ENCODE measurements around the gene ALDH1A1.

ALDH1A1 gene

GRCh38 chr9:72952914-72953313 lies at the start of gene ALDH1A1:
Gene ALDH1A1, minus strand, starts transcription at chr9:72953053. Its CDS starts 53 bp downstream, at chr9:72953000.
- no peak for DNase-seq (ENCODE audit: low read depth in 2 of 3, low spot score in 2 of 3)

- DNase-seq (ENCODE audit: low read depth in 2 of 3, low spot score in 2 of 3) = no peak
Observed at GRCh38 chr9:73001860-73002259, 49.0 kb upstream of the ALDH1A1 start.

GRCh38 chr9:72998363-72998762 lies 45.5 kb upstream of the ALDH1A1 start:
- DNase-seq (ENCODE audit: low read depth in 2 of 3, low spot score in 2 of 3) = no peak

GRCh38 chr9:72997387-72997995 lies 44.6 kb upstream of the ALDH1A1 start:
- DNase-seq (ENCODE audit: low read depth in 2 of 3, low spot score in 2 of 3) = no peak

GRCh38 chr9:72996684-72997314 lies 43.9 kb upstream of the ALDH1A1 start:
- no peak for DNase-seq (ENCODE audit: low read depth in 2 of 3, low spot score in 2 of 3)

- DNase-seq (ENCODE audit: low read depth in 2 of 3, low spot score in 2 of 3) = no peak
Observed at GRCh38 chr9:72996114-72996513, 43.3 kb upstream of the ALDH1A1 start.

GRCh38 chr9:72995131-72996024 lies 42.5 kb upstream of the ALDH1A1 start:
- no peak for DNase-seq (ENCODE audit: low read depth in 2 of 3, low spot score in 2 of 3)

- DNase-seq (ENCODE audit: low read depth in 2 of 3, low spot score in 2 of 3) = no peak
Observed at GRCh38 chr9:72991772-72992171, 38.9 kb upstream of the ALDH1A1 start.

GRCh38 chr9:72990397-72991182 lies 37.7 kb upstream of the ALDH1A1 start:
- DNase-seq (ENCODE audit: low read depth in 2 of 3, low spot score in 2 of 3) = no peak

GRCh38 chr9:72986522-72987116 lies 33.8 kb upstream of the ALDH1A1 start:
- DNase-seq (ENCODE audit: low read depth in 2 of 3, low spot score in 2 of 3) = no peak

- DNase-seq (ENCODE audit: low read depth in 2 of 3, low spot score in 2 of 3) = no peak
Observed at GRCh38 chr9:72985746-72986145, 32.9 kb upstream of the ALDH1A1 start.

- no peak for DNase-seq (ENCODE audit: low read depth in 2 of 3, low spot score in 2 of 3)
Observed at GRCh38 chr9:72984991-72985390, 32.1 kb upstream of the ALDH1A1 start.

GRCh38 chr9:72984226-72984947 lies 31.5 kb upstream of the ALDH1A1 start:
- DNase-seq (ENCODE audit: low read depth in 2 of 3, low spot score in 2 of 3) = no peak

- no peak for DNase-seq (ENCODE audit: low read depth in 2 of 3, low spot score in 2 of 3)
Observed at GRCh38 chr9:72983512-72984225, 30.8 kb upstream of the ALDH1A1 start.

- no peak for DNase-seq (ENCODE audit: low read depth in 2 of 3, low spot score in 2 of 3)
Observed at GRCh38 chr9:72983056-72983455, 30.2 kb upstream of the ALDH1A1 start.

- DNase-seq (ENCODE audit: low read depth in 2 of 3, low spot score in 2 of 3) = no peak
Observed at GRCh38 chr9:72982146-72982799, 29.4 kb upstream of the ALDH1A1 start.

GRCh38 chr9:72981433-72981832 lies 28.6 kb upstream of the ALDH1A1 start:
- DNase-seq (ENCODE audit: low read depth in 2 of 3, low spot score in 2 of 3) = no peak

- no peak for DNase-seq (ENCODE audit: low read depth in 2 of 3, low spot score in 2 of 3)
Observed at GRCh38 chr9:72980600-72981265, 27.9 kb upstream of the ALDH1A1 start.

- DNase-seq (ENCODE audit: low read depth in 2 of 3, low spot score in 2 of 3) = no peak
Observed at GRCh38 chr9:72980183-72980582, 27.3 kb upstream of the ALDH1A1 start.

Data from activated CD8-positive, alpha-beta memory T cell treated with anti-CD3 and anti-CD28 coated beads for 48 hours (primary cell).